ENCODE data around the gene SRP72.

DNA sequence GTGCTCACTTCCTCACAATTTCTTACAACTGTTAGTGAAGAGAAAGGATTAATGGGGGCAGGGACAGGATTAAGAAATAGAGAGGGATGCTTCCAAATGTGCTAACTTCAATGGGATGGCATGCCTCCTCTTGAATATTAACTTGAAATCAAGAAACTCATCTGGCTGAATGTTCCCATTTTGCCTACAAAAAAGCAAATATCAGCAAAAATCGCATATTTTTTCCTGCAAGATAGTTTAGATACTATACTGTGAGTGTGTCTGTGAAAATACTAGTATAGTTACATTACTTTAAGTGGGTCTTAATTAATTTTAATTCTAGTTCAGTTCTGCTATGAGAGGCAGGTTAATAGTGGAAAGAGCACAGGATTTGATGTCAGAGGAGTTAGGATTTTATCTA lies 26.4 kb upstream of the SRP72 start:
- TF ChIP-seq CTCF (conservative IDR thresholded peaks at IDR 0.05) (no peak), EZH2 (IDR thresholded peaks at IDR 0.05; ENCODE audit: low read depth) (no peak)

Data from PC-9 (cell line).